Progenitor cell of endocrine pancreas (in vitro differentiated cells): ENCODE results near the gene C1QTNF3. TPM values are rescaled to one million over a fixed set of nuclear protein-coding genes. Genes with fewer than 3 reads are reported as not detected.

Experiments
- DNase-seq: peaks from one replicate; pipeline ENCODE4 v3.0.0; 2021; ENCODE audit warnings: low spot score; ENCODE audit not compliant: unreplicated experiment
- H3K27ac Mint-ChIP-seq: 2 replicates; pipeline ENCODE4 v1.8.0; 2021; ENCODE audit warnings: mild to moderate bottlenecking, moderate library complexity, mixed read lengths
- H3K27me3 Mint-ChIP-seq: 2 replicates; pipeline ENCODE4 v1.8.0; 2021; ENCODE audit warnings: mixed read lengths
- H3K36me3 Mint-ChIP-seq: 2 replicates; pipeline ENCODE4 v1.8.0; 2022; ENCODE audit warnings: mixed read lengths; ENCODE audit not compliant: insufficient read depth
- H3K4me1 Mint-ChIP-seq: 2 replicates; pipeline ENCODE4 v1.8.0; 2021; ENCODE audit warnings: low read depth, mixed read lengths
- H3K4me3 Mint-ChIP-seq: 2 replicates; pipeline ENCODE4 v1.8.0; 2021; ENCODE audit warnings: low read depth, mild to moderate bottlenecking, moderate library complexity, mixed read lengths
- H3K9me3 Mint-ChIP-seq: 2 replicates; pipeline ENCODE4 v1.8.0; 2021; ENCODE audit warnings: low read depth, mixed read lengths
- CTCF ChIP-seq: fragments of 200-600 bp; sonication (generic); IDR thresholded peaks from one replicate; pipeline ENCODE4 v1.5.0; 2021; ENCODE audit warnings: antibody characterized with exemption, mild to moderate bottlenecking; ENCODE audit not compliant: unreplicated experiment
- total RNA-seq: library from RNA; stranded (reverse); gene quantifications from 2 replicates; pipeline ENCODE4 v1.2.1, GENCODE V29; 2021

The C1QTNF3 gene
- total RNA-seq, 1 donor from 2014 or later = 9.6 TPM

- peak; percentile 72 for TF ChIP-seq CTCF
- Mint-ChIP-seq H3K4me1 (peaks cover 3% of the 10 kb centered on the region), H3K27ac (no peak overlapping the region), H3K4me3 (no peak overlapping the region), H3K27me3 (no peaks in the 10 kb centered on the region), H3K9me3 (no peaks in the 10 kb centered on the region), H3K36me3 (no peaks in the 10 kb centered on the region)
- DNase-seq = no peak
These were observed 73.2 kb downstream of the C1QTNF3 start for GRCh38 chr5:33969572-33970452.

- DNase-seq = no peak
- H3K4me3 Mint-ChIP-seq = no peak overlapping the region
- no peaks in the 10 kb centered on the region for H3K9me3 Mint-ChIP-seq
- no peaks in the 10 kb centered on the region for H3K36me3 Mint-ChIP-seq
- H3K27me3 Mint-ChIP-seq = no peaks in the 10 kb centered on the region
- no peak overlapping the region for H3K27ac Mint-ChIP-seq
- peaks cover 3% of the 10 kb centered on the region for H3K4me1 Mint-ChIP-seq
- TF ChIP-seq CTCF = no peak
These were observed 74.6 kb downstream of the C1QTNF3 start for GRCh38 chr5:33968211-33969005.

Other genes with a start within 250 kb of the C1QTNF3 start
- 5.2 and 7.8 TPM in 2 replicates for gene ADAMTS12, start 151.2 kb downstream of the C1QTNF3 start, total RNA-seq
- not detected in 2 replicates for gene RXFP3, start 106.8 kb downstream of the C1QTNF3 start, total RNA-seq
- 2.4 and 4.2 TPM in 2 replicates for gene SLC45A2, start 58.5 kb downstream of the C1QTNF3 start, total RNA-seq
- 22.0 and 22.1 TPM in 2 replicates for gene AMACR, start 35.2 kb downstream of the C1QTNF3 start, total RNA-seq